ENCODE data around the gene NDUFAF4.
"Not testable (repeated sequence)": the region's sequence is repeated elsewhere in the genome, so short reads cannot be mapped to it uniquely, and the experiment has no call there.

Gene NDUFAF4

GRCh38 chr6:96898241-96898851 is 655 bp upstream of the NDUFAF4 start:
- no peak for DNase-seq

- DNase-seq: no peak
These were observed 8.5 kb downstream of the NDUFAF4 start for GRCh38 chr6:96889146-96889545.

GRCh38 chr6:96888745-96889144 is 8.9 kb downstream of the NDUFAF4 start:
- no peak for DNase-seq

- no peak for DNase-seq
These were observed 11.2 kb downstream of the NDUFAF4 start for GRCh38 chr6:96886519-96886918.

- not testable (repeated sequence) for DNase-seq
These were observed 12.5 kb downstream of the NDUFAF4 start for GRCh38 chr6:96885187-96885631.

GRCh38 chr6:96878143-96878542 is 19.5 kb downstream of the NDUFAF4 start:
- DNase-seq: no peak

GRCh38 chr6:96876886-96877545 is 20.7 kb downstream of the NDUFAF4 start:
- DNase-seq: no peak

- DNase-seq: no peak
These were observed 24.7 kb downstream of the NDUFAF4 start for GRCh38 chr6:96872976-96873375.

- no peak for DNase-seq
These were observed 32.7 kb downstream of the NDUFAF4 start for GRCh38 chr6:96865055-96865405.

- no peak for DNase-seq
These were observed 33.3 kb downstream of the NDUFAF4 start for GRCh38 chr6:96864216-96865054.

GRCh38 chr6:96862560-96862959 is 35.1 kb downstream of the NDUFAF4 start:
- no peak for DNase-seq

GRCh38 chr6:96861588-96861987 is 36.1 kb downstream of the NDUFAF4 start:
- no peak for DNase-seq

GRCh38 chr6:96856856-96857255 is 40.8 kb downstream of the NDUFAF4 start:
- DNase-seq: no peak

GRCh38 chr6:96853083-96853482 is 44.6 kb downstream of the NDUFAF4 start:
- DNase-seq: no peak

GRCh38 chr6:96852605-96853004 is 45.1 kb downstream of the NDUFAF4 start:
- DNase-seq: no peak

GRCh38 chr6:96851858-96852257 is 45.8 kb downstream of the NDUFAF4 start:
- no peak for DNase-seq

- no peak for DNase-seq
These were observed 48.1 kb downstream of the NDUFAF4 start for GRCh38 chr6:96849615-96850014.

GRCh38 chr6:96844530-96844929 is 53.2 kb downstream of the NDUFAF4 start:
- DNase-seq: no peak

GRCh38 chr6:96841345-96841744 is 56.3 kb downstream of the NDUFAF4 start:
- no peak for DNase-seq
